Keratinocyte (primary cell): Measurements from ENCODE around the gene AP4M1.

Experiments
- EZH2 ChIP-seq: IDR thresholded peaks from one replicate; pipeline ENCODE4 v1.6.1; 2012; ENCODE audit warnings: inconsistent platforms, mild to moderate bottlenecking, low read length, moderate library complexity
- TF ChIP-seq, protein P1 (sequence below), 3 experiments: IDR thresholded peaks in 1 of 3; conservative IDR thresholded peaks in 1 of 3; optimal IDR thresholded peaks in 1 of 3; 2 replicates in 2 of 3; 3 replicates in 1 of 3; pipeline versions ENCODE3 to v1.5.1; 2011; ENCODE audit warnings: low read length in 3 of 3, mild to moderate bottlenecking in 3 of 3, moderate library complexity in 2 of 3, control low read depth in 1 of 3, inconsistent platforms in 1 of 3; ENCODE audit not compliant: insufficient read depth in 2 of 3; ENCODE audit errors: extremely low read depth in 1 of 3

- TF ChIP-seq, protein P1, sequence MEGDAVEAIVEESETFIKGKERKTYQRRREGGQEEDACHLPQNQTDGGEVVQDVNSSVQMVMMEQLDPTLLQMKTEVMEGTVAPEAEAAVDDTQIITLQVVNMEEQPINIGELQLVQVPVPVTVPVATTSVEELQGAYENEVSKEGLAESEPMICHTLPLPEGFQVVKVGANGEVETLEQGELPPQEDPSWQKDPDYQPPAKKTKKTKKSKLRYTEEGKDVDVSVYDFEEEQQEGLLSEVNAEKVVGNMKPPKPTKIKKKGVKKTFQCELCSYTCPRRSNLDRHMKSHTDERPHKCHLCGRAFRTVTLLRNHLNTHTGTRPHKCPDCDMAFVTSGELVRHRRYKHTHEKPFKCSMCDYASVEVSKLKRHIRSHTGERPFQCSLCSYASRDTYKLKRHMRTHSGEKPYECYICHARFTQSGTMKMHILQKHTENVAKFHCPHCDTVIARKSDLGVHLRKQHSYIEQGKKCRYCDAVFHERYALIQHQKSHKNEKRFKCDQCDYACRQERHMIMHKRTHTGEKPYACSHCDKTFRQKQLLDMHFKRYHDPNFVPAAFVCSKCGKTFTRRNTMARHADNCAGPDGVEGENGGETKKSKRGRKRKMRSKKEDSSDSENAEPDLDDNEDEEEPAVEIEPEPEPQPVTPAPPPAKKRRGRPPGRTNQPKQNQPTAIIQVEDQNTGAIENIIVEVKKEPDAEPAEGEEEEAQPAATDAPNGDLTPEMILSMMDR (optimal IDR thresholded peaks at IDR 0.05 in 1 of 3, IDR thresholded peaks at IDR 0.05 in 1 of 3, conservative IDR thresholded peaks at IDR 0.05 in 1 of 3; ENCODE audit: extremely low read depth in 1 of 3, insufficient read depth in 2 of 3, low read length in 3 of 3) = no peak
- TF ChIP-seq EZH2 = no peak
These were observed 20.6 kb downstream of the AP4M1 start for GRCh38 chr7:100122067-100122466.
